GM18873 (cell line): ENCODE results near the gene ZBTB7A.

Experiments used
- ATAC-seq: cut with Tn5 transposase; IDR thresholded peaks from one replicate; pipeline ENCODE4 v1.9.1; 2021; ENCODE audit warnings: mild to moderate bottlenecking, moderate library complexity, moderate number of reproducible peaks; ENCODE audit not compliant: unreplicated experiment, low FRiP score

The ZBTB7A gene

DNA sequence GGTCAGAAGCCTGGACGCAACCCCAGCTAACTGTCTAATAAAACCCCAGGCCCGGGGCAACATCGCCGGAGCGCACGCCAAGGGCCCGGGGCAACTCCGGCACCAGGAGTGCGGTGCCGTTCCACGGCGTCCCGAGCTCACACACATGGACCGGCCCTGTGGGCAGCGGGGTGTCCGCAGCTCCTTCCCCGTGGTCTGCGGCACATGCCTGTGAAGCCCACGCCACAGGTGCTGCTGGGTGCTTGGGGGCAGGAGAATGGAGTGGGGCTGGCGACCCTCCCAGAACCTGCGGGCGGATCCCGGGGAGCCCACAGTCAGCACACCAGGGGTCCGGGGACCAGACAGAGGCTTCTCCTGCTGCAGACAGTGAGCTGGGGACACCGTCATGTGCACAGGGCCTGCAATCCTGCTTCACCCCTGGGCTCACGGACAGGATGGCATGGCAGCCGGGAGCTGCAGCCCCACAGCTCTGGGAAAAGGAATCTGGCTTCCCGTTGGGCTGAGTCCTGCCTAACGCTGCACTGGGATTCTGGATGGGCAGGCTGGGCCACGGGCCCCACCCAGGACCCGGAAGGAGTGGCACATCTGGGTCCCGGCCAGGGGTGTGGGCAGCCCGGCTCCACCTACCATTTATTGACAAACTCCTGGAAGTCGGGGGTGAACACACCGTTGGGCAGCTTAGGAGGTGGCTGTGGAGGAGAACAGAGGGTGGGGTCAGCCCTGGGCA, 28.2 kb upstream of the ZBTB7A start:
- ATAC-seq = no peak

DNA sequence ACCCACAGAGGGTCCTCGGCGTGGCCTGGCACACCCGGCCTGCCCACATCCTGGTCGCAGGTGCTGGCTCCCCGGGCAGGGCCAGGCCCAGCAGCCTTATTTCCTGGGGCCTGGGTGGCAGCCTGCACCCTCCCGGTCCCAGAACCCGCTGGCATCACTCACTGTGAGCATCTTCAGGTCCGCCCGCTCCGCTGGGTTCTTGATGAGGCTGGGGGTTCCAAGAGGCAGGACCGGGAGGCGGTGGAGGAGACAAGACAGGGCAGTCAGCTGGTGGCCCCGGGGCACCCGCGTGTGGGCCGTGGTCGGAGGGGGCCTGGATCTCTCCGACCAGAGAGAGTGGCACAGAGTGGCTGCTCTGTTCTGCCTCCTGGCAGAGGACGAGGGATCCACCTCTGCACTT, 27.6 kb upstream of the ZBTB7A start:
- no peak for ATAC-seq

DNA sequence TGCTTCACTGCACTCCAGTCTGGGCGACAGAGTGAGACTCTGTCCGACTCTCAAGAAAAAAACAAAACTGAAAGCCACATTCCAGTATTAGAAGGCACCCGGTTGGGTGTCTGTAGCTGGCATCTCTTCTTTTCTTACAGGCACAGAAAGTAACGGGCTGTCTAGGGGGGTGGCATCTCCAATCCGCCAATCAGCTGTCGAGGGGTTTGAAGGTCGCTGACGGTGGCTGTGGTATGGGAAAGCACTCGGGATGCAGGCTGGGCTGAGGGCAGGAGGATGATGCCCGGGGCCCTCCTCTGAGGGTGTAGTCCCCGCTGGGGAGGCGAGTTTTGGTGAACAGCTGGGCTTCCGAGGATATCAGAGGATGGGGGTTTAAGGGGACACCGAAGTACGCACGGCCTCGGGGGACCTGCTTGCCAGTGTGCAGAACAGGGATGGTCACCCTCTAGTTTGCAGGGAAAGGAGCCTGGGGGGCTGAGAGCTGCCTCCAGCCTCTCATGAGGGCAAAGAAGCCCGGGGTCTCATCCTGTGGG, 27.0 kb upstream of the ZBTB7A start:
- ATAC-seq = no peak

DNA sequence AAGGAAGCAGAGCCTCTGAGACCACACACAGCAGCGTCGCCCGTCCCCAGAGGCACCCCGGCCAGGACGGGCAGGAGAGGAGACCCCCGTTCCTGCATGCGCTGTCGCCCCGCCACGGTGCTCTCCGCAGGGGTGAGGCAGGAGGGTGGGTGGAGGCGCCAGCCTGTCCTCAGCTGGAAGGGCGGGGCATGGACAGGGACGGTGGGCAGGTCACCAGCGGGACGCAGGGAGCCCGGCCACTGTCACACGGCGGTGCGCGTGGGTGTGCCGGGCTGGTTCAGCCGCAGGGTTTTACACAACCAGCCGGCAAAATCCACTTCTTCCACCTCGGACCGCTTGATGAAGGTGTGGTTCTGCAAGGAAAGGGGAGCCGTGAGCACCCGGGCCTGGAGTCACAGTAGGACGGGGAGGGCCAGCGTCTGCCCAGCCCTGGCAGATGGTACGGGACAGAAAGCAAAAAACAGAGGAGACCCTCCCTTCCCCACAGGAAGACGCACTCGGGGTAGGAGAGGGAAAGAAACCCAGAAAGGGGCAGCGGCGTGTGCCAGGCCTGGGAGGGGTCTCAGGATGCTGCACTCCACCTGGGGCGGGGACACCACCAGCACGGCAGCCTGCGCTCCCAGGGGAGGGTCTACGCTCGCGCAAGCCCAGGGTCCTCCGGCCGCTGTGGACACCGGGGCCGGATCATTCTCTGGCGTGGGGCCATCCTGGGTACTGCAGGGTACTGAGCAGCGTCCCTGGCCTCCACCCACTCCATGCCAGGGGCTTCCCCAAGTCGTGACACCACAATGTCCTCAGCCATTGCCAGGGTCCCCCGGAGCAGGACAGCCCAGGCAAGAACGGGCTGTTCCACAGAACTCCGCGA, 23.9 kb upstream of the ZBTB7A start:
- no peak for ATAC-seq

DNA sequence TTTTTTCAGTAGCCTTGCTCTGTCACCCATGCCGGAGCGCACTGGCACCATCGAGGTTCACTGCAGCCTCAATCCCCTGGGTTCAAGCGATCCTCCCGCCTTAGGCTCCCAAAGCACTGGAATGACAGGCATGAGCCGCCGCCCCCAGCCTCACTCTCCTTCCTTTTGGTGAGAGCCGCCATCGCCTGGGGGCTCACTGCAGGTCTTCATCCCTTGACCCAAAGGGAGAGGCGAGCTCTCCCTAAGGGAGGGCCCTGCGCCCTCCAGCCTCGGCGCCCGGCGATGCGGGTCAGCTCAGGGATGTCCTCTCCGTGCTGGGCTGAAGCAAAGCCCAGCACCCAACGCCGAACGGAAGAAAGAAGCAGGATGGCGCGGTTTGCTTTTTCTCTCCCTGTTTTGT, 23.2 kb upstream of the ZBTB7A start:
- no peak for ATAC-seq

DNA sequence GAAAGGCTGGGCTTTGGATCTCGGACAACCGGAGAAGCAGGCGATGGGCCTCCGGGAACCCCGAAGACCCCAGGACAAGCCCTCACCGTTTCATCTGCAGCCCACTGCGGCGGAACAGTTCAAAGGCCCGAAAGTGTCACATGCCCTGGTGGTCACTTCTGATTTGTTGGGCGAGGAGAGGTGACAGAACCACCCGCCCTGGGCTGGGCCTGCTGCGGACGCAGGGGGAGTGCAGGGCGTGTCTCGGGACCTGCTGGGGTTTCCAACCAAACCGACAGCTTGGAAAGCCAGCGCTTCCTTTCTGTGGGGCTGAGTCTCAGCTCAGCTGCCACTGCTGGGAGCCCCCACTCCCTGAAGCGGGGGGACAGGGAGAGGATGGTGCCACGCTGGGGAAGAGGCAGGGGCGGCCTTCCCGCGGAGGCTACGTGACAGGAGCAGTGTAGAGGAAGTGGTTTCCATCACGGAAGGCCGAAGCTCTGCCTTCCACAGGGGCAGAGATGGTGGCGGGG, 22.8 kb upstream of the ZBTB7A start:
- ATAC-seq = no peak

DNA sequence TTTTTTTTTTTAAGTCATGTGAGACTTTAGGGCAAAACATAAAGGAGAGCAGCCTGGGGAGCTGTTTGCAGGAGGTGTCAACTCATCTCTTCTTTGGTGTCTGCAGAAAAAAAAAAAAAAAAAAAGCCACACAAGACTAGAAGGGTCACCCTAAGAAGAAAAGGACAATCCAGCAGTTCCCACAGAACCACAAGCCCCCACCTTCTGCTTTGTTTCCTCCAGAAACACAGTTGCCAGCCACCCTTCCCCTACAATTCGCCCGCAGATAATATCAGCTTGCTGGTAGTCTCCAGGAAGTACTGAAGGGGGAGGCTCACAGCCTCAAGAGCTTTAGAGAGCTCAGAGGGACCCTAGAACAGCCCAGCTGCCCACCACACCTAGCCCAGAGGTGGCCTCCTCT, 22.3 kb upstream of the ZBTB7A start:
- ATAC-seq = no peak

DNA sequence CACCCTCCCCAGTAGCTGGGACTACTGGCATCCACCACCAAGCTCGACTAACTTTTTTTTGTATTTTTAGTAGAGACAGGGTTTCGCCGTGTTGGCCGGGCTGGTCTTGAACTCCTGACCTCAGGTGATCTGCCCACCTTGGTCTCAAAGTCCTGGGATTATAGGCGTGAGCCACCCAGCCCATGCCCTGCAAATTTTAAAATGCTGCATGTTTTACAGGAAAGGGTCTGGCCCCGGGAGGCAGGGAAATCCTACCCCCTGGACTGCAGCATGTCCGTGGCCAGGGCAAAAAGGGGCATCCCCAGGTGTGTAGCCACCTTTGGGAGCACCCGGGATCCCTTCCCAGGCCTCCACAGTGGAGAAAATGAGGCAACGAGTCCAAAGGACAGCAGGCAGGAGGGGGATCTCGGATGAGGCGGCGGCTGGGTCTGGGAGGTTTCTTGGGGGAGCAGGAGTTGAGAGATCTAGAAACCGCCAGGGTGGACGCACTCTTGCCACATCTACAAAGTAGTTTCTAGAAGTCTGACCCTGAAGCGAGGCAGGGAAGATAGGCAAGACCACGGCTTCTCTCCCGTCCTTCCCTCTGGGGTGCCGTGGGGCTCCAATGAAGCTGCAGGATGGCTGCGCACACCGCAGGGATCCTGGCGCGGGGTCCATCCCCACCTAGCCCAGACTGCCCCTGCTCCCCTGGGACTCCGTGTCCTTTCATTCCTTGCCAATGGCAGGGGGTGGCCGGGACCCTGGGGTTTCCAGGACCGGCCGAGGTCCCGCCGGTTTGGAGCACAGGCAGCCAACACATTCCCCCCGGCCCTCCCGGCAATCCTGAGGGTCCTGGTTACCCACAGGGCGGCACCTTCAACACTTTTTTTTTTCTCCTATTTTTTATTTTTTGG, 21.3 kb upstream of the ZBTB7A start:
- no peak for ATAC-seq

DNA sequence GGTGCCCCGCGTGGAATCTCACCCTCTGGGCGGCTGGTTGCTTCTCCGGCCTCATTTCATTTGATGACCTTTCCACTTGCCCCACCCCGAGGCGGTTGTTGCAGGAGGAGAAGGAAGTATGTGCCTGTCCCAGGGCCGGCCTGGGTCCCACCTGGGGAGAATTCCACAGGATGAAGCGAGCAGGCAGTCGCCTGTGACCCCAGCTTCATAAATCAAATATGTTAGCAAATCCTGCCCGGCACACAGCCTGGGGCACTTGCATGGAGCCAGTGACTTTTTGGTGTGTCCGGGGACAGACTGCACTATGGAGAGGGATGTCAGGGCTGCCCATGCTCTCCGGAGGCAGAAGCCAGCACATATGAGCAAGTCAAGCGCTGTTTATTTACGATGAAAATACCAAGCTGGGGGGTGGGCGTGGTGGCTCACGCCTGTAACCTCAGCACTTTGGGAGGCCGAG, 19.7 kb upstream of the ZBTB7A start:
- no peak for ATAC-seq

DNA sequence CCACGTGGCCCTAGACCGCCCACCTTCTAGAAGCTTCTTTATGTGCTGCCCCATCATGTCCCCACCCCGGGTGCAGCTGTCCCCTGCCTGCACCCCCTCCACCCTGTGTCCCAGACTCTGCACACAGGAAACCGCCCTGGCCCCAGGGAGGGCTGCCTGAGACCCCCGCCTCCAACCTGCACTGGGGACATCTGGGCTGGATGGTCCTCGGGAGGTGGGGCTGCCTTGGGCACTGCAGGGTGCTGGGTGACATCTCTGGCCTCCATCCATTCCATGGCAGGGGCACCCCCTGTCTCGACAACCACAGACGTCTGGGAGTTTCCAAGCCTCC, 17.8 kb upstream of the ZBTB7A start:
- no peak for ATAC-seq

DNA sequence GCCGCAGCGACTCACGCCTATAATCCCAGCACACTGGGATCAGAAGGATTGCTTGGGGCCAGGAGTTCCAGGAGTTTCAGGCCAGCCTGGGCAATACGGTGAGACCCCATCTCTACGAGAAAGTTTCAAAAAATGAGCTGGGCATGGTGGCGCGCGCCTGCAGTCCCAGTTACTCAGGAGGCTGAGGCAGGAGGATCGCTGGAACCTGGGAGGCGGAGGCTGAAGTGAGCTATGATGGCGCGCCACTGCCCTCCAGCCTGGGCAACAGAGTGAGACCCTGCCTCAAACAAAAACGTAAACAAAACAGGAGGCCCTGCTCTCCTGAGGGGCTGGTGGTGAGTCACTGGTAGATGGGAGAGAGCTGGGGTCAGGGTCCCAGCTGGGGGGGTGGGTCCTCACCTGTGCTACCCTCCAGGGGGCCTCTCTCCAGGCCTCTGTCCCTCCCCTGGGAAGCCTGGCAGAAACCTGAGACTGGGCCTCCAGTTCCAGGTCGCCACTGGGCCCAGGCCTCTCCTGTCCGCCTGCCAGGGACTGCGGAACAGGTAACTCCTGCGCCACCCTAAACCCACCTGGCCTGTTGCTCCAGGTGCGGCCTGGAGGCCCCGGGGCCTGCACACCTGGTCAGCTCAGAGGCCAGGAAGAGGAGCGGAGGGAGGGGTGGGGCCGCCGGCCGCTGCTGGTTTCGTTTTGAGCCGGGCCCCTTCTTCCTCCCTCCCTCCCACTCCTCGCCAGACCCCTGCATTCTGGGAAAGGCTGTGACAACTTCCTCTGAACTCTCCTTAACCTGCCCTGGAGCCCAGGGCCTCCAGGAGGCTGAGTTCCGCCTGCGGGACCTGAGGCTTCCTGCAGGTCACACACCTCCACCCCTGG, 17.2 kb upstream of the ZBTB7A start:
- ATAC-seq = no peak

DNA sequence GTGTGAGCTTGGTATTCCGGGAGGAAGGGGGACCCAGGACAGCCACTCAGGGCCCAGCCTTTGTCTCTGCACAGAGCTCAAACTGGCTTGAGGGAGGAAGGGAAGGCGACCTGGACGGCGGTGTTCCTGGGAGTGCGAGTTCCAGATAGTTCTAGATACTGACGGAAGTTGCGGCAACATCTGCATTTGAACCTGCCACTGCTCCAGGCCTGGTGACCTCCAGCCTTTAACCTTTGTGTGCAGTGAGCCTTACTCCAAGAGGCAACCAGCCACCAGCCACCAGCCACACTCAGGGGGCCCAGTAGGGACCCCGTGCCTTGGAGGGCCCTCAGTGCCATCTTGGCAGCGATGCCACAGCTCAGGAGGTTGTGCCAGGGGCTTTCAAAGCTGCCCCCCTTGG, 15.5 kb upstream of the ZBTB7A start:
- no peak for ATAC-seq

DNA sequence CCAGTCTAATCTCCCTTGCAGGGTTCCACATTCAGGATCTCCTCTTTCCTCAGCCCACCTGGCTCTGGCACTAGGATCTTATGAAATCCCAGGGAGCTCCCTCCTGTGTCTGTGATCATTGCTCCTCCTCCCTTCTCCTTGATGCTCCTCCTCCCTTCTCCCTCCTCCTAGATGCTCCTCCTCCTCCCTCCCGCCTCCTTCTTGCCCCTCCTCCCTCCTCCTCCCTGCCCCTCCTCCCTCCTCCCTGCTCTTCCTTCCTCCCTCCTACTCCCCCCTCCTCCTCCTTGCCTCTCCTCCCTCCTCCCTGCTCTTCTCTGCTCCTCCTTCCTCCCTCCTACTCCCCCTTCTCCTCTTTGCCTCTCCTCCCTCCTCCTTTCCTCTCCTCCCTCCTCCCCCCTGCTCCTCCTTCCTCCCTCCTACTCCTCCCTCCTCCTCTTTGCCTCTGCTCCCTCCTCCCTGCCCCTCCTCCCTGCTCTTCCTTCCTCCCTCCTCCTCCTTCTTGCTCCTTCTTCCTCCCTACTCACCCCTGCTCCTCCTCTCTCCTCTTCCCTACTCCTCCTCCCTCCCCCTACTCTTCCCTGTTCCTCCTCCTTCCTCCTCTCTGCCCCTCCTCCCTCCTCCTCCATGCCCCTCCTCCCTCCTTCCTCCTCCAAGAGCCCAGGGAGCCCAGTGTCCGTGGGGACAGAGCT, 14.9 kb upstream of the ZBTB7A start:
- ATAC-seq = no peak

DNA sequence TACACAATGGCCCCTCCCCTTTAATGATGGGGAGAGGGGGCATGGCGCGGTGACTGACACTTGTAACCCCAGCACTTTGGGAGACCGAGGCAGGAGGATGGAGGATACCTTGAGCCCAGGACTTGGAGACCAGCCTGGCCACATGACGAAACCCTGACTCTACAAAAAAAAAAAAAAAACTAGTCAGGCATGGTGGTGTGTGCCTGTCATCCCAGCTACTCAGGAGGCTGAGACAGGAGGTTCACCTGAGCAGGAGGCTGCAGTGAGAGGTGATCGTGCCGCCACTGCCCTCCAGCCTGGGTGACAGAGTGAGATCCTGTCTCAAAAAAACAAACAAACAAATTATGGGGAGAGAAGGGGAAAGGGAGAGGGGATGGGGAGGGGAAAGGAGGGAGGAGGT, 13.8 kb upstream of the ZBTB7A start:
- no peak for ATAC-seq

DNA sequence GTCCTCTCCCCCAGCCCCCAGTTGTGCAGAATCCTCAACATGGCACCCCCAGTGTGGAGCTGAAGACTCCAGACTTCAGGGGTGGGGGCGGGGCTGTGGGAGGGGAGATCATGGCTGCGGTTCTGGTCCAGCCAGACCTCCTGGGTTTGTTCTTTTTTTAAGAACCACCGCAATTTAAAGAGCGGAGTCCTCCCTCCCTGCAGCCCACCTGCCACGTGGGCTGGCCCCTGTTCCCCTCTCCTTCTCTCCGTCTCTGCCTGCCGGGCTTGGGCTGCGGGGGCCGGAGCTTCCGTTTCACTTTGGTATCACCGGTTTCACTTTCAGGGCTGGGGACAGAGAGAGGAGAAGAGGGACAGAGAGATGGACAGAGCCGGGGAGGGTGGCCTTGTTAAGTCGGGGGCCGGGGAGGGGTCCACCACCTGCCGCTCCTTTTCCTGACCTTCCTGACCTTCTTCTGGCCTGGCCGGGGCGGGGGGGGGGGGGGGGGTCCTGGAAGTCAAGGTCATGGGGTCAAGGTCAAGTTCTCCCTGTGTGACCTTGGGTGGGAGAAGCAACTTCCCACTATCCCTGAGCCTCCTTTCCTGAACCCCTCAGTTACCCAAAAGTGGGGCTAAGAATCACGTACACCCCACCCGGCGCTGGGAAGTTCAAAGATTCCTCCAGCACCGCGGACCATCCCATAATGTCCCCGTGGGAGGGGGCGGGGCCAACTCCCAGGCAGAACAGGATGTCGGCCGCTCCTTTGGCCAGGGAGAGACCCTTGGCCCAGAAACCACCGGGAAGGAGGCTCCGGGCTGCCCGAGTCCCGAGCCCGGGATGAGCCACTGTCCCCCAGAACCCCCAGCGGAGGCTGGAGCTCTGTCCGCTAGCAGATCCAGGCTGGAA, 11.3 kb upstream of the ZBTB7A start:
- ATAC-seq = no peak

DNA sequence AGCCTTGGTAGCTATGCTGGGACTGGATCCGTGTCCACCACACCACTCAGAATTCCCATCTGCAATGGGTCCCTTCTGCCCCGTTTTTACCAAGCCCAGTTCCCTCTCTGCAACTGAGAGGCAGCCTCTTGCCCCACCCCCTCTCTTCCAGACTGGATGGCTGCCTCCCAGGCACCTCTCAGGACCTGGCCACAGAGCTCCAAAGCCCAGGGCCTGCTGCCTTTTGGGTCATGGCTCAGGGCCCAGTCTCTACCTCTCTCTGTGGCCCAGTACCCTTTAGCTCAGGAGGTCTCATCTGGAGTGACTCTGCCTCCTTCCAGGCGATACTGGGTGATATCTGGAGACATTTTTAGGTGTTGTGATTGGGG, 10.3 kb upstream of the ZBTB7A start:
- ATAC-seq = no peak

DNA sequence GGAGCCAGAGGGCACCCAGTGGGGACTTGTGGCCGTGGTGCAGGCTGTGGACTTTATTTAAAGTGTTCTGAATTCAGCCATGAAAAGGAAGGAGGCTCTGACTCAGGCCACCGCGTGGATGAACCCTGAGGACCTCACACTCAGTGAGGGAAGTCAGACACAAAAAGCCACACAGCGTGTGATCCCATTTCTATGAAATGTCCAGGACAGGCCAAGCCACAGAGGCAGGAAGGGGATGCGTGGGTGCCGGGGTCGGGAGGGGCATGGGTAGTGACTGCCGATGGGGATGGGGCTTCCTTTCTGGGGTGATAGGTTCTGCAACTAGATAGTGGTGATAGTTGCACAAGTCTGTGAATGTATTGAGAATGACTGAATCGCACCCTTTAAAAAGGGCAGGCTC, 8.7 kb upstream of the ZBTB7A start:
- ATAC-seq = no peak

DNA sequence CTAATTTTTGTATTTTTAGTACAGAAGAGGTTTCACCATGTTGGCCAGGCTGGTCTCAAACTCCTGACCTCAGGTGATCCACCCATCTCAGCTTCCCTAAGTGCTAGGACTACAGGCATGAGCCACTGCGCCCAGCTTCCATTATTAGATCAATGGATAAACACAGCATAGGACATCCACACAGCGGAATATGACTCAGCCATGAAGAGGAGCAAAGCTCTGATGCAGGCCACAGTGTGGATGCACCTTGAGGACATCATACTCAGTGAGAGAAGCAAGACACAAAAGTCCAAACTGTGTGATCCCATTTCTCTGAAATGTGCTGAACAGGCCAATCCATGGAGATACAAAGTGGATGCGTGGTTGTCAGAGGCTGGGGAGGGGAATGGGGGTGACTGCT, 4.9 kb upstream of the ZBTB7A start:
- no peak for ATAC-seq
